Suprapubic skin (tissue), 4 donors: ENCODE results near the gene ACSL3.

Experiments used
- EP300 ChIP-seq: sonication (generic); formaldehyde crosslinking; IDR thresholded peaks from one replicate; pipeline ENCODE4 v1.6.1; 2017; ENCODE audit warnings: antibody characterized with exemption
- POLR2A ChIP-seq, 2 donors: fragments of 450-650 bp; IDR thresholded peaks; one replicate each; pipeline ENCODE4 v1.6.1; 2017; ENCODE audit warnings: antibody characterized with exemption in 2 of 2, mild to moderate bottlenecking in 2 of 2, moderate library complexity in 2 of 2
- POLR2AphosphoS5 ChIP-seq, 3 donors: sonication (generic); formaldehyde crosslinking; IDR thresholded peaks; one replicate each; pipeline ENCODE4 v1.6.1; 2017; ENCODE audit warnings: antibody characterized with exemption in 3 of 3
- TF ChIP-seq, protein P1 (sequence below), 2 donors: fragments of 200-600 bp in 1 of 2; fragments of 450-650 bp in 1 of 2; sonication (generic) in 1 of 2; IDR thresholded peaks; one replicate each; pipeline ENCODE4 v1.5.1; 2016 to 2019; ENCODE audit warnings: antibody characterized with exemption in 2 of 2, mild to moderate bottlenecking in 1 of 2, moderate library complexity in 1 of 2

- TF ChIP-seq POLR2AphosphoS5 (IDR thresholded peaks at IDR 0.05), result no peak
- TF ChIP-seq, protein P1, sequence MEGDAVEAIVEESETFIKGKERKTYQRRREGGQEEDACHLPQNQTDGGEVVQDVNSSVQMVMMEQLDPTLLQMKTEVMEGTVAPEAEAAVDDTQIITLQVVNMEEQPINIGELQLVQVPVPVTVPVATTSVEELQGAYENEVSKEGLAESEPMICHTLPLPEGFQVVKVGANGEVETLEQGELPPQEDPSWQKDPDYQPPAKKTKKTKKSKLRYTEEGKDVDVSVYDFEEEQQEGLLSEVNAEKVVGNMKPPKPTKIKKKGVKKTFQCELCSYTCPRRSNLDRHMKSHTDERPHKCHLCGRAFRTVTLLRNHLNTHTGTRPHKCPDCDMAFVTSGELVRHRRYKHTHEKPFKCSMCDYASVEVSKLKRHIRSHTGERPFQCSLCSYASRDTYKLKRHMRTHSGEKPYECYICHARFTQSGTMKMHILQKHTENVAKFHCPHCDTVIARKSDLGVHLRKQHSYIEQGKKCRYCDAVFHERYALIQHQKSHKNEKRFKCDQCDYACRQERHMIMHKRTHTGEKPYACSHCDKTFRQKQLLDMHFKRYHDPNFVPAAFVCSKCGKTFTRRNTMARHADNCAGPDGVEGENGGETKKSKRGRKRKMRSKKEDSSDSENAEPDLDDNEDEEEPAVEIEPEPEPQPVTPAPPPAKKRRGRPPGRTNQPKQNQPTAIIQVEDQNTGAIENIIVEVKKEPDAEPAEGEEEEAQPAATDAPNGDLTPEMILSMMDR (IDR thresholded peaks at IDR 0.05), result no peak
- TF ChIP-seq EP300, result no peak
- no peak for TF ChIP-seq POLR2A (IDR thresholded peaks at IDR 0.05)
Observed at GRCh38 chr2:222884114-222884771, 23.4 kb downstream of the ACSL3 start.
